Muscle of leg (tissue), 9 donors: Measurements from ENCODE around the gene JPH4. TPM values are rescaled to one million over a fixed set of nuclear protein-coding genes. Genes with fewer than 3 reads are reported as not detected.

ENCODE experiments used
- polyA plus RNA-seq, 8 donors: library from polyadenylated mRNA; unstranded; fragments of 120-200 nt; gene quantifications; one replicate each; pipeline versions ENCODE4 v1.2.1 to v1.2.3, GENCODE V29; 2013; ENCODE audit warnings: inconsistent platforms in 1 of 8, low replicate concordance in 1 of 8; ENCODE audit not compliant: insufficient read length in 8 of 8, insufficient read depth in 1 of 8
- total RNA-seq: library from RNA; stranded (reverse); fragments of 120-200 nt; gene quantifications from one replicate; pipeline ENCODE4 v1.2.4, GENCODE V29; 2013

Gene JPH4
- total and polyA plus RNA-seq, 9 donors, result 0.26 to 3.0 (median 0.85) TPM

Other genes starting within 250 kb of the JPH4 start
- gene SLC22A17, start 225.9 kb downstream of the JPH4 start, total RNA-seq, result 15.5 TPM
- gene SLC22A17, start 225.9 kb downstream of the JPH4 start, polyA plus RNA-seq, result 10 to 100 TPM; 18.2 to 26.8 (median 20.3) TPM
- 20.8 TPM for gene EFS, start 213.6 kb downstream of the JPH4 start, total RNA-seq
- gene EFS, start 213.6 kb downstream of the JPH4 start, polyA plus RNA-seq, result 10 to 100 TPM; 35.1 to 51.4 (median 45.4) TPM
- gene IL25, start 206.0 kb downstream of the JPH4 start, total RNA-seq, result not detected
- gene IL25, start 206.0 kb downstream of the JPH4 start, polyA plus RNA-seq, result not detected
- 1.1 TPM for gene CMTM5, start 201.7 kb downstream of the JPH4 start, total RNA-seq
- 1 to 10 TPM in 6 of 8 donors, under 1 TPM in 2; 0.88 to 4.5 (median 2.5) TPM for gene CMTM5, start 201.7 kb downstream of the JPH4 start, polyA plus RNA-seq
- 0.66 TPM for gene MYH6, start 170.5 kb downstream of the JPH4 start, total RNA-seq
- 1 to 10 TPM; 3.4 to 7.2 (median 4.4) TPM for gene MYH6, start 170.5 kb downstream of the JPH4 start, polyA plus RNA-seq
- 124 TPM for gene MYH7, start 143.1 kb downstream of the JPH4 start, total RNA-seq
- gene MYH7, start 143.1 kb downstream of the JPH4 start, polyA plus RNA-seq, result 100 to 1,000 TPM; 345 to 948 (median 605) TPM
- gene NGDN, start 109.1 kb downstream of the JPH4 start, total RNA-seq, result 45.8 TPM
- 10 to 100 TPM; 37.0 to 46.9 (median 39.6) TPM for gene NGDN, start 109.1 kb downstream of the JPH4 start, polyA plus RNA-seq
- gene ZFHX2, start 27.0 kb downstream of the JPH4 start, total RNA-seq, result 0.35 TPM
- 1 to 10 TPM; 1.2 to 2.5 (median 1.8) TPM for gene ZFHX2, start 27.0 kb downstream of the JPH4 start, polyA plus RNA-seq
- gene THTPA, start 22.5 kb downstream of the JPH4 start, total RNA-seq, result 8.2 TPM
- gene THTPA, start 22.5 kb downstream of the JPH4 start, polyA plus RNA-seq, result 10 to 100 TPM; 11.1 to 14.2 (median 13.4) TPM
- gene AP1G2, start 11.0 kb downstream of the JPH4 start, total RNA-seq, result 9.5 TPM
- gene AP1G2, start 11.0 kb downstream of the JPH4 start, polyA plus RNA-seq, result 10 to 100 TPM; 13.9 to 30.0 (median 19.7) TPM
- gene DHRS2, start 57.6 kb upstream of the JPH4 start, total RNA-seq, result 0.09 TPM
- under 1 TPM in 6 of 8 donors, not detected in 2; 0.05 to 0.23 (median 0.12) TPM for gene DHRS2, start 57.6 kb upstream of the JPH4 start, polyA plus RNA-seq